ENCODE results near the gene INS. TPM values are rescaled to one million over a fixed set of nuclear protein-coding genes. Genes with fewer than 3 reads are reported as not detected.

Gene INS
- total and polyA plus RNA-seq, 2 of the 8 experiments (the other 6 are each of a cell fraction or from before 2014, with no cell fraction given): not detected

GRCh38 chr11:2207212-2207611 lies 46.2 kb upstream of the INS start (continued):
- TF ChIP-seq CHD7 (IDR thresholded peaks at IDR 0.05; ENCODE audit: insufficient replicate concordance, low read length): no peak
- TF ChIP-seq JUND (IDR thresholded peaks at IDR 0.05; ENCODE audit: low read length): no peak
- no peak for TF ChIP-seq SP1 (IDR thresholded peaks at IDR 0.05; ENCODE audit: low read depth, low read length)
- no peak for TF ChIP-seq SAP30 (IDR thresholded peaks at IDR 0.05; ENCODE audit: insufficient read depth, insufficient replicate concordance, low read length)
- TF ChIP-seq FOSL1 (IDR thresholded peaks at IDR 0.05; ENCODE audit: insufficient read depth, low read depth, low read length): no peak
- no peak for TF ChIP-seq EGR1 (IDR thresholded peaks at IDR 0.05; ENCODE audit: borderline replicate concordance, low read depth, low read length)
- TF ChIP-seq ATF2 (IDR thresholded peaks at IDR 0.05; ENCODE audit: low read length): no peak
- TF ChIP-seq CBX8 (IDR thresholded peaks at IDR 0.05; ENCODE audit: borderline replicate concordance, low read depth, low read length): no peak
- TF ChIP-seq MAX (IDR thresholded peaks at IDR 0.05): no peak
- TF ChIP-seq POLR2AphosphoS5 (IDR thresholded peaks at IDR 0.05; ENCODE audit: low read depth, low read length): no peak

Measured in H1 (cell line).